Astrocyte (in vitro differentiated cells and primary cell): ENCODE data around the gene AUNIP.

Source experiments
- CTCF ChIP-seq: IDR thresholded peaks from 2 replicates; pipeline ENCODE4 v1.5.1; 2011; ENCODE audit warnings: low read depth, mild to moderate bottlenecking, inconsistent platforms, low read length, moderate library complexity; ENCODE audit not compliant: insufficient read depth
- EZH2 ChIP-seq: IDR thresholded peaks from 2 replicates; pipeline ENCODE4 v1.6.1; 2012; ENCODE audit warnings: mild to moderate bottlenecking, low read length, inconsistent platforms; ENCODE audit not compliant: insufficient read depth

GRCh38 chr1:25802915-25803314, 56.3 kb downstream of the AUNIP start:
- TF ChIP-seq CTCF (no peak), EZH2 (no peak)
